ENCODE results near the gene STAC3. TPM values are rescaled to one million over a fixed set of nuclear protein-coding genes. Genes with fewer than 3 reads are reported as not detected.

The STAC3 gene
- total RNA-seq, 4 donors from 2014 or later, result 459 to 1,596 (median 855) TPM

- Histone ChIP-seq H3K27ac (peak overlapping the region; percentile 82 to 85 (median 82)), H3K27me3 (no peaks in the 10 kb centered on the region), H3K9me3 (no peaks in the 10 kb centered on the region), H3K36me3 (peaks cover 0 to 15% of the 10 kb centered on the region in 2 donors), H3K4me3 (no peak overlapping the region), H3K4me1 (peaks cover 59 to 71% of the 10 kb centered on the region in 2 donors)
- TF ChIP-seq CTCF (IDR thresholded peaks at IDR 0.05 in 4 of 5, conservative IDR thresholded peaks at IDR 0.05 in 1 of 5) (no peak), POLR2A (IDR thresholded peaks at IDR 0.05) (no peak)
- DNase-seq (peak in 1 of 2 donors; percentile 47), ATAC-seq (no peak)
- in situ Hi-C loops (cut with MboI; ENCODE audit: low sequenced_read_pairs in 4 of 4) (loop anchor here in 1 of 4 donors (25.0 kb wide), 1 partner anchor 178 kb away; the partner anchor contains the start of genes INHBC and R3HDM2), intact Hi-C loops (cut with DNase I; ENCODE audit: low total_unique reads) (loop anchor here (5.0 kb wide), 1 partner anchor 263 kb away; the partner anchor contains the start of genes DDIT3 and MBD6)
These were observed 8.3 kb upstream of the STAC3 start for GRCh38 chr12:57258977-57259970.

GRCh38 chr12:57255916-57256315 is 4.9 kb upstream of the STAC3 start:
- no peak for DNase-seq
- H3K9me3 ChIP-seq, result no peaks in the 10 kb centered on the region

GRCh38 chr12:57254506-57255280 is 3.7 kb upstream of the STAC3 start:
- Histone ChIP-seq H3K4me1 (peaks cover 22 to 36% of the 10 kb centered on the region in 2 donors), H3K36me3 (peaks cover 0 to 15% of the 10 kb centered on the region in 2 donors), H3K4me3 (no peak overlapping the region), H3K9me3 (no peaks in the 10 kb centered on the region), H3K27ac (peak overlapping the region in 2 of 4 donors; percentile 16 to 23), H3K27me3 (no peaks in the 10 kb centered on the region)
- in situ Hi-C loops (cut with MboI; ENCODE audit: low sequenced_read_pairs in 4 of 4), result loop anchor here in 1 of 4 donors (25.0 kb wide), 1 partner anchor 183 kb away; the partner anchor contains the start of genes INHBC and R3HDM2
- ATAC-seq, result no peak
- intact Hi-C loops (cut with DNase I; ENCODE audit: low total_unique reads), result loop anchor here (5.0 kb wide), 1 partner anchor 268 kb away; the partner anchor contains the start of genes DDIT3 and MBD6
- TF ChIP-seq CTCF (IDR thresholded peaks at IDR 0.05 in 4 of 5, conservative IDR thresholded peaks at IDR 0.05 in 1 of 5), result no peak
- no peak for TF ChIP-seq POLR2A (IDR thresholded peaks at IDR 0.05)
- DNase-seq, result no peak

More at GRCh38 chr12:57255916-57256315, 4.9 kb upstream of the STAC3 start:
- peak overlapping the region in 1 of 4 donors; percentile 16 for H3K27ac ChIP-seq
- intact Hi-C loops (cut with DNase I; ENCODE audit: low total_unique reads), result loop anchor here (5.0 kb wide), 1 partner anchor 266 kb away; the partner anchor contains the start of genes DDIT3 and MBD6
- TF ChIP-seq POLR2A (IDR thresholded peaks at IDR 0.05), result no peak
- TF ChIP-seq CTCF (IDR thresholded peaks at IDR 0.05 in 4 of 5, conservative IDR thresholded peaks at IDR 0.05 in 1 of 5), result no peak
- no peak overlapping the region for H3K4me3 ChIP-seq
- H3K36me3 ChIP-seq, result peaks cover 0 to 15% of the 10 kb centered on the region in 2 donors
- in situ Hi-C loops (cut with MboI; ENCODE audit: low sequenced_read_pairs in 4 of 4), result loop anchor here in 1 of 4 donors (25.0 kb wide), 1 partner anchor 181 kb away; the partner anchor contains the start of genes INHBC and R3HDM2
- ATAC-seq, result no peak
- H3K4me1 ChIP-seq, result peaks cover 30 to 47% of the 10 kb centered on the region in 2 donors
- H3K27me3 ChIP-seq, result no peaks in the 10 kb centered on the region

- H3K4me3 ChIP-seq, result peak overlapping the region; percentile 45 to 63 (median 61)
- in situ Hi-C loops (cut with MboI; ENCODE audit: low sequenced_read_pairs in 4 of 4), result loop anchor here in 1 of 4 donors (25.0 kb wide), 1 partner anchor 187 kb away; the partner anchor contains the start of genes INHBC and R3HDM2
- H3K27me3 ChIP-seq, result no peaks in the 10 kb centered on the region
- H3K36me3 ChIP-seq, result peaks cover 0 to 22% of the 10 kb centered on the region in 2 donors
- H3K27ac ChIP-seq, result peak overlapping the region; percentile 88 to 96 (median 91)
- DNase-seq (peak in 1 of 2 donors; percentile 71), ATAC-seq (peak; percentile 92 to 94)
- no peak for TF ChIP-seq POLR2A (IDR thresholded peaks at IDR 0.05)
- no peaks in the 10 kb centered on the region for H3K9me3 ChIP-seq
- H3K4me1 ChIP-seq, result peaks cover 36 to 40% of the 10 kb centered on the region in 2 donors
- intact Hi-C loops (cut with DNase I; ENCODE audit: low total_unique reads), result no loop called here
These were observed 446 bp downstream of the STAC3 start for GRCh38 chr12:57250541-57250940.
